Activated naive CD4-positive, alpha-beta T cell treated with anti-CD3 and anti-CD28 coated beads for 36 hours (primary cell): Measurements from ENCODE around the gene ABHD16A. TPM values are rescaled to one million over a fixed set of nuclear protein-coding genes. Genes with fewer than 3 reads are reported as not detected.
A peak's percentile ranks its signal among the peaks of the same experiment; 100 is the strongest.

ENCODE experiments used
- CTCF ChIA-PET: fragments of 350-600 bp; sonication (Branson Sonifier 250); formaldehyde crosslinking; loops from one replicate; lab custom pipeline; 2021; ENCODE audit warnings: antibody characterized with exemption; lab: Charles Lee
- DNase-seq: peaks from one replicate; pipeline ENCODE4 v3.0.0-alpha.2; 2020
- H3K27ac Mint-ChIP-seq: one replicate; pipeline ENCODE4 v1.8.0; 2021; ENCODE audit warnings: mild to moderate bottlenecking, mixed read lengths
- H3K27me3 Mint-ChIP-seq: one replicate; pipeline ENCODE4 v1.8.0; 2021; ENCODE audit warnings: low read depth, mixed read lengths
- H3K36me3 Mint-ChIP-seq: one replicate; pipeline ENCODE4 v1.8.0; 2021; ENCODE audit warnings: low read depth, mixed read lengths
- H3K4me1 Mint-ChIP-seq: one replicate; pipeline ENCODE4 v1.8.0; 2021; ENCODE audit warnings: low read depth, mixed read lengths
- H3K4me3 Mint-ChIP-seq: one replicate; pipeline ENCODE4 v1.8.0; 2021; ENCODE audit warnings: mild to moderate bottlenecking, moderate library complexity, mixed read lengths
- H3K9me3 Mint-ChIP-seq: one replicate; pipeline ENCODE4 v1.8.0; 2021; ENCODE audit warnings: mixed read lengths
- intact Hi-C: fragments of 100-400 bp; cut with micrococcal nuclease; formaldehyde crosslinking; loops from one replicate; pipeline ENCODE4 v1.15.1; 2023
- total RNA-seq, 2 experiments: library from RNA; stranded (reverse); gene quantifications; one replicate each; pipeline ENCODE4 v1.2.3, GENCODE V29; 2021

ABHD16A gene
- total RNA-seq, 2 experiments from 2014 or later: 19.9 to 22.5 TPM

- H3K36me3 Mint-ChIP-seq: no peaks in the 10 kb centered on the region
- no peak within 1 kb of the TSS for H3K27ac Mint-ChIP-seq
- H3K9me3 Mint-ChIP-seq: no peaks in the 10 kb centered on the region
- H3K4me3 Mint-ChIP-seq: no peak within 1 kb of the TSS
- intact Hi-C loops: no loop called here
- CTCF ChIA-PET: no interaction called here
- peaks cover 10% of the 10 kb centered on the region for H3K4me1 Mint-ChIP-seq
- no peak for DNase-seq
- H3K27me3 Mint-ChIP-seq: no peaks in the 10 kb centered on the region
Observed at GRCh38 chr6:31721351-31722020, 18.4 kb upstream of the ABHD16A start, which contains the start of gene LY6G6C. LY6G6C (minus strand) TSS chr6:31721746; CDS start chr6:31721679, 67 bp downstream.

- Mint-ChIP-seq H3K27ac (no peak overlapping the region), H3K4me1 (no peaks in the 10 kb centered on the region), H3K9me3 (no peaks in the 10 kb centered on the region), H3K27me3 (no peaks in the 10 kb centered on the region), H3K4me3 (no peak overlapping the region), H3K36me3 (no peaks in the 10 kb centered on the region)
- CTCF ChIA-PET: no interaction called here
- intact Hi-C loops: no loop called here
- DNase-seq: no peak
Observed at GRCh38 chr6:31720196-31720770, 17.2 kb upstream of the ABHD16A start.

- H3K36me3 Mint-ChIP-seq: no peaks in the 10 kb centered on the region
- no peak overlapping the region for H3K4me3 Mint-ChIP-seq
- no peaks in the 10 kb centered on the region for H3K27me3 Mint-ChIP-seq
- intact Hi-C loops: no loop called here
- no peak for DNase-seq
- CTCF ChIA-PET: no interaction called here
- H3K4me1 Mint-ChIP-seq: peaks cover 1% of the 10 kb centered on the region
- no peak overlapping the region for H3K27ac Mint-ChIP-seq
- H3K9me3 Mint-ChIP-seq: no peaks in the 10 kb centered on the region
Observed at GRCh38 chr6:31719001-31719400, 15.9 kb upstream of the ABHD16A start.

GRCh38 chr6:31718265-31718664, 15.1 kb upstream of the ABHD16A start:
- no peak for DNase-seq
- Mint-ChIP-seq H3K4me3 (no peak overlapping the region), H3K27me3 (no peaks in the 10 kb centered on the region), H3K9me3 (no peaks in the 10 kb centered on the region), H3K36me3 (no peaks in the 10 kb centered on the region), H3K4me1 (peaks cover 2% of the 10 kb centered on the region), H3K27ac (no peak overlapping the region)
- intact Hi-C loops: no loop called here
- CTCF ChIA-PET: no interaction called here

GRCh38 chr6:31717499-31718222, 14.5 kb upstream of the ABHD16A start:
- no peak overlapping the region for H3K27ac Mint-ChIP-seq
- H3K4me3 Mint-ChIP-seq: no peak overlapping the region
- CTCF ChIA-PET: no interaction called here
- DNase-seq: no peak
- H3K4me1 Mint-ChIP-seq: peaks cover 2% of the 10 kb centered on the region
- intact Hi-C loops: no loop called here
- H3K27me3 Mint-ChIP-seq: no peaks in the 10 kb centered on the region
- H3K9me3 Mint-ChIP-seq: no peaks in the 10 kb centered on the region
- no peaks in the 10 kb centered on the region for H3K36me3 Mint-ChIP-seq

GRCh38 chr6:31715022-31715958, 12.2 kb upstream of the ABHD16A start, which contains the start of gene LY6G6D:
LY6G6D (plus strand) TSS chr6:31715348; CDS start chr6:31715356, 8 bp downstream.
- CTCF ChIA-PET: interaction anchor here (0.5 to 2.7 kb wide), 2 partner anchors 15 to 38 kb away, joined by 8 to 12 read pairs; no protein-coding TSS in a partner anchor
- H3K9me3 Mint-ChIP-seq: no peaks in the 10 kb centered on the region

GRCh38 chr6:31713991-31714684, 11.0 kb upstream of the ABHD16A start:
- DNase-seq: no peak
- CTCF ChIA-PET: interaction anchor here (0.6 to 2.7 kb wide), 7 partner anchors 17 to 241 kb away, joined by 3 to 12 read pairs (median 3); no protein-coding TSS in a partner anchor
- Mint-ChIP-seq H3K9me3 (no peaks in the 10 kb centered on the region), H3K4me1 (peaks cover 8% of the 10 kb centered on the region), H3K36me3 (no peaks in the 10 kb centered on the region), H3K4me3 (no peak overlapping the region), H3K27ac (no peak overlapping the region), H3K27me3 (no peaks in the 10 kb centered on the region)
- intact Hi-C loops: no loop called here

More at GRCh38 chr6:31715022-31715958, 12.2 kb upstream of the ABHD16A start, which contains the start of gene LY6G6D:
- Mint-ChIP-seq H3K4me3 (no peak within 1 kb of the TSS), H3K27ac (no peak within 1 kb of the TSS), H3K27me3 (no peaks in the 10 kb centered on the region), H3K36me3 (no peaks in the 10 kb centered on the region), H3K4me1 (peaks cover 8% of the 10 kb centered on the region)
- intact Hi-C loops: no loop called here
- no peak for DNase-seq

- intact Hi-C loops: no loop called here
- CTCF ChIA-PET: interaction anchor here (0.9 to 1.2 kb wide), 3 partner anchors 25 to 115 kb away, joined by 3 to 4 read pairs (median 3); no protein-coding TSS in a partner anchor
- Mint-ChIP-seq H3K4me1 (peaks cover 8% of the 10 kb centered on the region), H3K4me3 (no peak overlapping the region), H3K27me3 (no peaks in the 10 kb centered on the region), H3K9me3 (no peaks in the 10 kb centered on the region), H3K36me3 (no peaks in the 10 kb centered on the region), H3K27ac (no peak overlapping the region)
- DNase-seq: no peak
Observed at GRCh38 chr6:31713465-31713864, 10.3 kb upstream of the ABHD16A start.

- Mint-ChIP-seq H3K27ac (no peak overlapping the region), H3K9me3 (no peaks in the 10 kb centered on the region), H3K36me3 (no peaks in the 10 kb centered on the region), H3K4me1 (peaks cover 8% of the 10 kb centered on the region), H3K4me3 (no peak overlapping the region), H3K27me3 (no peaks in the 10 kb centered on the region)
- CTCF ChIA-PET: interaction anchor here (0.6 to 0.9 kb wide), 3 partner anchors 163 to 204 kb away, joined by 3 to 4 read pairs (median 3); no protein-coding TSS in a partner anchor
- intact Hi-C loops: no loop called here
- DNase-seq: peak; percentile 20
Observed at GRCh38 chr6:31712296-31712695, 9.2 kb upstream of the ABHD16A start.

- intact Hi-C loops: no loop called here
- no peaks in the 10 kb centered on the region for H3K9me3 Mint-ChIP-seq
- no peaks in the 10 kb centered on the region for H3K36me3 Mint-ChIP-seq
- CTCF ChIA-PET: interaction anchor here (0.6 to 1.1 kb wide), 4 partner anchors 20 to 172 kb away, joined by 3 to 4 read pairs (median 3); no protein-coding TSS in a partner anchor
- no peaks in the 10 kb centered on the region for H3K27me3 Mint-ChIP-seq
- H3K4me3 Mint-ChIP-seq: no peak overlapping the region
- DNase-seq: no peak
- H3K4me1 Mint-ChIP-seq: peaks cover 8% of the 10 kb centered on the region
- no peak overlapping the region for H3K27ac Mint-ChIP-seq
Observed at GRCh38 chr6:31711233-31711632, 8.1 kb upstream of the ABHD16A start.
